Spleen (tissue), 7 donors: ENCODE data around the gene NRAS.

Experiments used
- POLR2A ChIP-seq, 3 donors: fragments of 450-650 bp; IDR thresholded peaks; one replicate each; pipeline ENCODE4 v1.5.1; 2017; ENCODE audit warnings: antibody characterized with exemption in 3 of 3, mild to moderate bottlenecking in 1 of 3
- TF ChIP-seq, protein P1 (sequence below), 11 experiments: fragments of 200-600 bp in 7 of 11; fragments of 450-650 bp in 4 of 11; sonication (generic) in 4 of 11; IDR thresholded peaks in 8 of 11; conservative IDR thresholded peaks in 3 of 11; 1 replicate in 7 of 11; 2 replicates in 4 of 11; pipeline versions ENCODE4 v1.4.0 to v1.8.0; 2016 to 2021; ENCODE audit warnings: antibody characterized with exemption in 11 of 11, inconsistent platforms in 4 of 11, mild to moderate bottlenecking in 1 of 11
- donor health status: DM: no; HTN: no; CAD: no; lungs with moderate emphysema.
- donor health status: DM: no; HTN: no; CAD: no.
- donor health status: DM: no; HTN: no; CAD: no.

DNA sequence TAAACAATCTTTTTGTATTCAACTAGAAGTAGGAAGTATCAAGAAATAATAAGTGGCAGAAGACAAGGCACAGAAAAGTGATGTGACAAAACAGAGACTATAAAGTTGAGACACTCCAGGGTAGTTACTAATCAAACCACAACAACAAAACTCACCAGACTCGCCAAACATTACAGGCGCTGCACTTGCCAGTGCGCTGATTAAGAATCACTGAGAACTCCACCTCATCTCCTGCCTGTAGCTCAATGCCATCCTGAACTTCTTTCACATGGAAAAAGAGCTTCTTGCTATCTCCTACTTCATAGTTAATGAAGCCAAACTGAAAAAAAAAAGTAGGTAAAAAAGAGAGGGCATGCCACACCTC is 2.8 kb upstream of the NRAS start:
- TF ChIP-seq, protein P1, sequence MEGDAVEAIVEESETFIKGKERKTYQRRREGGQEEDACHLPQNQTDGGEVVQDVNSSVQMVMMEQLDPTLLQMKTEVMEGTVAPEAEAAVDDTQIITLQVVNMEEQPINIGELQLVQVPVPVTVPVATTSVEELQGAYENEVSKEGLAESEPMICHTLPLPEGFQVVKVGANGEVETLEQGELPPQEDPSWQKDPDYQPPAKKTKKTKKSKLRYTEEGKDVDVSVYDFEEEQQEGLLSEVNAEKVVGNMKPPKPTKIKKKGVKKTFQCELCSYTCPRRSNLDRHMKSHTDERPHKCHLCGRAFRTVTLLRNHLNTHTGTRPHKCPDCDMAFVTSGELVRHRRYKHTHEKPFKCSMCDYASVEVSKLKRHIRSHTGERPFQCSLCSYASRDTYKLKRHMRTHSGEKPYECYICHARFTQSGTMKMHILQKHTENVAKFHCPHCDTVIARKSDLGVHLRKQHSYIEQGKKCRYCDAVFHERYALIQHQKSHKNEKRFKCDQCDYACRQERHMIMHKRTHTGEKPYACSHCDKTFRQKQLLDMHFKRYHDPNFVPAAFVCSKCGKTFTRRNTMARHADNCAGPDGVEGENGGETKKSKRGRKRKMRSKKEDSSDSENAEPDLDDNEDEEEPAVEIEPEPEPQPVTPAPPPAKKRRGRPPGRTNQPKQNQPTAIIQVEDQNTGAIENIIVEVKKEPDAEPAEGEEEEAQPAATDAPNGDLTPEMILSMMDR (IDR thresholded peaks at IDR 0.05 in 8 of 11, conservative IDR thresholded peaks at IDR 0.05 in 3 of 11), result no peak
- no peak for TF ChIP-seq POLR2A (IDR thresholded peaks at IDR 0.05)
